ENCODE data around the gene FAM50B.

DNA sequence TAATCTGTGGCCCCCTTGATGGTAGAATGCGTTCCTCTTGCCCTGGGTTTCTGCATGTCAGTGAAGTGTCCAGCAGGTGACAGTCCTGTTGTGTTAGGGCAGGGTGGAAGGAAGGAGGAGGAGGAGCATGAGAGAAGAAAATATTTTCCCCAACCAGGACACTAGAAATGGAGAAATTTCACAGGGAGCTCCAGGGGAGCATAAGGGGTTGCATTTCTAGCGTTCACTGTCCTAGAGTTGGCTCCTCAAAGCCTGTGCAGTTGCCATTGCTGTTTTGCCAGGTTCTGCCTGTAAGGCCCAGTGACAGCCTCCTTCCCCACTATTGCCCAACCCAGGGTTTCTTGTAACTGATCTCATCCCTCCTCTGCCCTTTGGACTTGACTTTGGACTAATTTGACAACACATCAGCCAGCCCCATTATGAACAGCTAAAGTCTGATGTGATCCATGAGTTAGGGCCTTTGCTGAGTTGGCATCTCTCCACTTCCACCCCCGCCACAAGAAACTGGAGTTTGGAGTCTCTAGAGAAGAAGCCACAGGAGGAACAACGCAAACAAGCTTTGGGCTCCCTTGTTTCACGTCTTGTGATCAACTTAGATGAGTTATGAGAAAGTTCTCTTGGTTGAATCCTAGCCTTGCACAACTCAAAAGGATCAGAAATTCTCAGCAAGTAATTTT, 14.0 kb upstream of the FAM50B start:
- TF ChIP-seq, protein P1, sequence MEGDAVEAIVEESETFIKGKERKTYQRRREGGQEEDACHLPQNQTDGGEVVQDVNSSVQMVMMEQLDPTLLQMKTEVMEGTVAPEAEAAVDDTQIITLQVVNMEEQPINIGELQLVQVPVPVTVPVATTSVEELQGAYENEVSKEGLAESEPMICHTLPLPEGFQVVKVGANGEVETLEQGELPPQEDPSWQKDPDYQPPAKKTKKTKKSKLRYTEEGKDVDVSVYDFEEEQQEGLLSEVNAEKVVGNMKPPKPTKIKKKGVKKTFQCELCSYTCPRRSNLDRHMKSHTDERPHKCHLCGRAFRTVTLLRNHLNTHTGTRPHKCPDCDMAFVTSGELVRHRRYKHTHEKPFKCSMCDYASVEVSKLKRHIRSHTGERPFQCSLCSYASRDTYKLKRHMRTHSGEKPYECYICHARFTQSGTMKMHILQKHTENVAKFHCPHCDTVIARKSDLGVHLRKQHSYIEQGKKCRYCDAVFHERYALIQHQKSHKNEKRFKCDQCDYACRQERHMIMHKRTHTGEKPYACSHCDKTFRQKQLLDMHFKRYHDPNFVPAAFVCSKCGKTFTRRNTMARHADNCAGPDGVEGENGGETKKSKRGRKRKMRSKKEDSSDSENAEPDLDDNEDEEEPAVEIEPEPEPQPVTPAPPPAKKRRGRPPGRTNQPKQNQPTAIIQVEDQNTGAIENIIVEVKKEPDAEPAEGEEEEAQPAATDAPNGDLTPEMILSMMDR (IDR thresholded peaks at IDR 0.05): no peak
- no peak for TF ChIP-seq POLR2A (IDR thresholded peaks at IDR 0.05)

Measured in uterus (tissue), 2 donors.